PFSK-1 (cell line): Measurements from ENCODE around the gene MANSC4.

Source experiments
- FOXP2 ChIP-seq: optimal IDR thresholded peaks from 2 replicates; pipeline ENCODE3; 2011; ENCODE audit warnings: borderline replicate concordance, control low read depth, inconsistent platforms; ENCODE audit not compliant: insufficient read depth; ENCODE audit errors: extremely low read length, extremely low read depth
- POLR2AphosphoS5 ChIP-seq: IDR thresholded peaks from 2 replicates; pipeline ENCODE4 v1.6.1; 2012; ENCODE audit warnings: low read depth, mild to moderate bottlenecking, control low read depth, low read length, moderate library complexity
- REST ChIP-seq, 2 experiments: IDR thresholded peaks; 2 replicates each; pipeline versions ENCODE4 v1.6.1 to v1.8.0; 2011 to 2012; ENCODE audit warnings: low read depth in 2 of 2, low read length in 2 of 2, control low read depth in 1 of 2, inconsistent platforms in 1 of 2, mild to moderate bottlenecking in 1 of 2, moderate library complexity in 1 of 2; ENCODE audit not compliant: insufficient read depth in 1 of 2
- SIN3A ChIP-seq: IDR thresholded peaks from 2 replicates; pipeline ENCODE4 v1.6.1; 2012; ENCODE audit warnings: mild to moderate bottlenecking, low read length, moderate library complexity, borderline replicate concordance; ENCODE audit not compliant: insufficient read depth
- TAF1 ChIP-seq: IDR thresholded peaks from 2 replicates; pipeline ENCODE4 v1.6.1; 2012; ENCODE audit warnings: low read length, control low read depth, borderline replicate concordance; ENCODE audit not compliant: insufficient read depth

Gene MANSC4

GRCh38 chr12:27808841-27809240, 28.8 kb upstream of the MANSC4 start:
- TF ChIP-seq SIN3A (no peak), POLR2AphosphoS5 (no peak)

GRCh38 chr12:27807063-27807703, 27.1 kb upstream of the MANSC4 start:
- no peak for TF ChIP-seq POLR2AphosphoS5
- TF ChIP-seq FOXP2 = no peak
- no peak for TF ChIP-seq TAF1
- TF ChIP-seq SIN3A = no peak
- TF ChIP-seq REST (IDR thresholded peaks at IDR 0.05; ENCODE audit: insufficient read depth in 1 of 2, low read depth in 2 of 2, low read length in 2 of 2) = no peak

GRCh38 chr12:27806259-27806658, 26.2 kb upstream of the MANSC4 start:
- no peak for TF ChIP-seq TAF1
- TF ChIP-seq SIN3A = no peak
- no peak for TF ChIP-seq POLR2AphosphoS5
- TF ChIP-seq REST (IDR thresholded peaks at IDR 0.05; ENCODE audit: insufficient read depth in 1 of 2, low read depth in 2 of 2, low read length in 2 of 2) = no peak
- TF ChIP-seq FOXP2 = no peak

- TF ChIP-seq POLR2AphosphoS5 = no peak
- no peak for TF ChIP-seq TAF1
- TF ChIP-seq SIN3A = no peak
- TF ChIP-seq FOXP2 = no peak
- no peak for TF ChIP-seq REST (IDR thresholded peaks at IDR 0.05; ENCODE audit: insufficient read depth in 1 of 2, low read depth in 2 of 2, low read length in 2 of 2)
Measured at GRCh38 chr12:27805238-27805637, 25.2 kb upstream of the MANSC4 start.

GRCh38 chr12:27802936-27803335, 22.9 kb upstream of the MANSC4 start:
- TF ChIP-seq REST (IDR thresholded peaks at IDR 0.05; ENCODE audit: insufficient read depth in 1 of 2, low read depth in 2 of 2, low read length in 2 of 2) (no peak), POLR2AphosphoS5 (no peak), FOXP2 (no peak), TAF1 (no peak), SIN3A (no peak)
